D341Med (cell line): ENCODE results near the gene RPTOR.
"Not testable (repeated sequence)": the region's sequence is repeated elsewhere in the genome, so short reads cannot be mapped to it uniquely, and the experiment has no call there.

Experiments used
- DNase-seq: peaks from one replicate; pipeline ENCODE4 v3.0.0; 2012; ENCODE audit warnings: low spot score

Gene RPTOR

DNA sequence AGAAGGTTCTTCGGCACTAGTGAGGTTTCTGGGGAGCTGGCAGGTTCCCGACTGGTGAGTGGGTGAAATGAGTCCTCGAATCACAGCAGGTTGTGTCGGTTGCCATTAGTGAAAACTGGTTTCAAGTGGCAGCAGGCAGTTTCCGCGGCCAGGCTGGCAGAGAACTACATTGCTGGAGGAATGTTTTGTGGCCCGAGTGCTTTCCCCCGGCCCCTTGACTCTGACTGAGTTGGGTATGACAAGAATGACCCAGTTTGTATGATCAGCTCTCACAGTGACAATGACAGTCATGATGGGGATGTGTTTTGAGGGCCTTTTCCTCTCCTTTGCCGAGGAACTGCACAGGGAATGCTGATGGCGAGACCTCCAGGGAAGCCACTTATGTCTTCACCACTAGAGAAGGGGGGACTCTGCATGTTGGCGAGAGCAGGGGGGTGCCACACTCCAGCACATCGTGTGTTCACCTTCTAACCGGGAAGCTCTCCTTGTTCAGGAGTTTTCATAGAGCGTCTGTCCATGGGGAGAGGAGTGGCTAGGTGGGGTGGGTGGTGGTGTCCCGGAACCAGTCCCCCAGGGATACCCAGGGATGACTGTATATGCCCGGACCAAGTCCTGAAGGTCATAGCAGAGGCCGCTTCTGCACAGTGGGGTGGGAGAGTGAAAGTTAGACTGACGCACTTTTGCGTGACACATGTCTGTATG lies 241.0 kb downstream of the RPTOR start:
- no peak for DNase-seq

DNA sequence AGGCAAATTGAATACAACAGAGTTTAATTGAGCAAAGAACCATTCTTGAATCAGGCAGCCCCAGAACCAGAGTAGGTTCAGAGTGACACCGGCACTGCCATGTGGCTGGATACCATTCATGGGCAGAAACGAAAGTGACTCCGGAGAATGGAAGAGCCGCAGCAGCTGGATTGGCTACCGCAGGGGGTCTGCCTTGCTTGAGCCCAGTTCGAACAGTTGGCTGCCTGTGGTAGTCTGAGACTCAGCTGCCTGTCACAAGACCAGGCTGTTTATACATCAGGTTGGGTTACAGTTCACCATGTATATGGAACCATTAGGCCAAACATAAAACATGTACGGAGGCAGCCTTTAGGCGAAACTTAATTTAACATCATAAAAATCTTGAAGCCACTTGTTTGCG lies 241.8 kb downstream of the RPTOR start:
- no peak for DNase-seq

DNA sequence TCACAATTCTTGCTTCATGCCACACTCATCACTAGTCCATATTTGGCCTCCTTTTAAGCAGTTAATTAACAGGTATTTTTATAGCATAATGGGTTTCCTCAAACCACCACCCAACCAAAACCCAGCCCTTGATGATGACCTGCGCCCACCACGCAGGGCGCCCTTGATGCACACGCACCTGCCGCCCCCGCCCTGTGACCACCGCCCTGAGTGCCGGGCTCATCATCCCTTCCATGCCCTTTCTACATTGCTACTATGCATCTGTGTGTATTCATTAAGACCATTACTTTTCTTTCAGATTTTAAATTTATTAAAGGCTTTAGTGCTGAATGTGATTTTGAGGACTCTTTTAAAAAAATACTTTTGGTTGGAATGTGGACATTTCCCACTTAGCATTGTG lies 242.2 kb downstream of the RPTOR start:
- no peak for DNase-seq

DNA sequence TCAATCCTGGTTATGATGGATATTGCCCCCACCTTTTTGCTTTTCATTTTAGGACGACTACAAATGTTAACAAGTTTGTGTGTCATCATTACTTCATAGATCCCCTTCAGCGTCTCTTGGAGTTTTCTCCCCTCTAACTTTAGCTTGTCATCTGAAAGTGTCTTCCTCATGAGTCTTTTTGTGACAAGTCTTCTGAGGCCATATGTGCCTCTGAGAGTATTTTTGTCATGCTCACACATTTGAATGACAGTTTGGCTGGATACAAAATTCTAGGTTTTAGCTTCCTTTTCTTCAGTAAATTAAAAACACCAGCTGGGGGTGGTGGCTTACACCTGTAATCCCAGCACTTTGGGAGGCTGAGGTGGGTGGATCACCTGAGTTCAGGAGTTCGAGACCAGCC lies 243.2 kb downstream of the RPTOR start:
- no peak for DNase-seq

DNA sequence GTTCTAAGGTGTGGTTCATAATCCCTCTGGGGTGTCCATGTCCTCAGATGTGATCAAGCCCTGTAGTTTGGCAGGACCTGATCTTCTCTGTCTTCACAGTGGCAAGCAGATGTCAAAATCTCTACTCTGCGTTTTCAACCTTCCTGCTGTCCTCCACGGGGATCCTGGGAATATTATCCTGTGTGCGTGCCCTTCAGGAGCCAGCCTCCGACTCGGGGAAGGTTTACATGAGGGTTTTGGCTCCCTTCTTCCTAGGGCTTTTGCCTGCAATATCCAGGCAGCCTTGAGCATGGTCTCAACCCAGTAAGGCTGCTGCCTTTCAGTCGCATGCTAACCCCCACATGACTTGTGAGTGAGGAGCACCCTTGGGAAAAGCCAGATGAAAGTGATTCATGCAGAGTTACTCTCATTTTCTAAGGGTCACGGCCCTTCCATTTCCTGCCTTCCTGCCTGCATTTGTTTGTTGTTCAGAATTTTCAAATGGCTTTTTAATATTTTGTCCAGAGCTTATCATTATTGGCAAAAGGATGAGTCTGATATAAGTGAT lies 244.8 kb downstream of the RPTOR start:
- no peak for DNase-seq

DNA sequence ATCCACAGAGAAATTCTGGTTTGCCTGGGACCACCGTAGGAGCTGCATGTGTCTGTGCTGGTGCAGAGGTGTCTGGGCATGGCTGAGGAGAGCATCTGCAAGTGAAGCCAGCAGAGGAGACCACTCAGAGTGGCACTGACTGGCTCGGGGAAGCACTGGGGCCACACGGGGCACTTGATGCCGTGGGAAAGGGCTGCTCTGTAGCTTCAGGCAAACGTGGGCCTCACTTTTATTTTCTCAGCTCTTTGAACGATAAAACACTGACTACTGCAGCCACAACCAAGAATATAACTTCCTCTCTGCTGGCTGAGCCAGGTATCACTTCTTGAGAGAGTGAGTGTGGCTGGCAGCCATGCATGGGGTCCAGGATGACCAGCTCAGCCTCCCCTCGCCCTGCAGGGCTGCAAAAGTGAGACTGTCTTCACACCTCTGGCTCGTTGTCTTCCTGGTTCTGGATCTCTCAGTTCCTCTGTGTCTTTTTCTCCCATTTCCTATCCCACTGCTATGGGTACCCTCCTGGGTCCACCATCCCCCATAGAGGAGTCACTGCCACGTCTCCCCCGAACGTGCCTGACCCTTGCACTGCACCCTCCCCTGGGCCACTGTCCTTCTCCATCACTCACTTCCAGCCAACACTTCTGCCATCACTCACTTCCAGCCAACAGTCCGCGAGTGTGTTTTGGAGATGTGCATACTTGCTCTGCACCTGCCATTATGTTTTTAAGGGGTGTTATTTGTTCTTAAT lies 245.6 kb downstream of the RPTOR start:
- no peak for DNase-seq

DNA sequence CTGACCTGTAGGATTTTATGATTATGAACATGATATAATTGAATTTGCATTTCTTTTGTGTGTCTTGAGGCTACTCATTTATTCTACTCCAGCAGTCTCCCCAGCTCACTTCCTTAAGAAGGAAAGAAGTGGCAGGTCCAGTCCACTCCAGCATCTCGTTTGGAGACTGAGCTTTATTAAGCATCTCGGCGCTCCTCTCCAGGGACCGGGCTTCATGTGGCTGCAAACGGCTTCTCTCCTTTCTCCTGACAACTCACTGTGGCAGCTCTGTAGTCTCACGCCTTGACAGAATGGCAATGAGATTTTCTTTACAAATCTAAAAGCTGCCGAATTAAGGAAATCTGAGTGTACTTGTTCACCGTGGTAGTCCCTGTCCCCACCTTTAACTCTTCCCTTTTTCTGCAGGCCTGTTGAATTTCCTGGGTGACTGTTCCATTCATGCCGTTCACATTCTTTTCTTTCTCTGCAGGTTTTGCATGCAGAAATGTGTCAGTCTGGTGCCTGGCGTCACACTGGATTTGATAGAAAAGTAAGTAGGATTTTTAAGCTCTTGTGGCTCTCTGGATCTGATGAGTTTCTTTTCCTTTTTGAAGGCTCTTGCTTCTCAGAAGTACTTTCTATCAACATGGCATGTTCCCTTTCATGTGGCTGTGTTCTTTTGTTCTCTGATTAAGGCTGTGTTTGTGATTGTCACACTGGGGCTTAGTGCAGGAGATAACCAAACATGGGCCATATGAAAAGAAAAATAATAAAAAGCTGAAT lies 246.5 kb downstream of the RPTOR start:
- no peak for DNase-seq

DNA sequence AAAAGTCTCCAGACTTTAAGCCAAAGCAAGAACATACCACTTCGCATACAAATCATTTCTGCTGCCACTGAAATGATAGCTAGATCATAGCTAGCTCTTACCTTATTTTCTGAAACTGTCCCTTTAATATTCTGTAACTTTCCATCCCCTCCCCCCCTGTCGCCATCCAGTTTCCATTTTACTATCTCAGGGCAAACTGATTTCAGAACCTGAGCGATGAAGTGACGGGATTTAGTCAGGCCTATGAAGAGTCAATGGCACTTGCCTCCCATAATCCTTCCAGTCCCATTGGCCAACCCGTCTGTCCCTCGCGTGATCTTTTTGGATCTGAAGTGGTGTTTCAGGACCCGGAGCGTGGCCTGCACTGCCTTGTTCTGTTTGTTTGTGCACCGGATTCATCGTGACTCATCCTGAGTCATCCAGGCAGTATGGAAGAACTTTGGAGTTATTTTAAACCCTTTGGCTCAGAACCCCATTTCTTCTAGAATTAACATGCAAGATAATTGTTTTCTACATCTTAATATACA lies 247.2 kb downstream of the RPTOR start:
- DNase-seq = no peak

DNA sequence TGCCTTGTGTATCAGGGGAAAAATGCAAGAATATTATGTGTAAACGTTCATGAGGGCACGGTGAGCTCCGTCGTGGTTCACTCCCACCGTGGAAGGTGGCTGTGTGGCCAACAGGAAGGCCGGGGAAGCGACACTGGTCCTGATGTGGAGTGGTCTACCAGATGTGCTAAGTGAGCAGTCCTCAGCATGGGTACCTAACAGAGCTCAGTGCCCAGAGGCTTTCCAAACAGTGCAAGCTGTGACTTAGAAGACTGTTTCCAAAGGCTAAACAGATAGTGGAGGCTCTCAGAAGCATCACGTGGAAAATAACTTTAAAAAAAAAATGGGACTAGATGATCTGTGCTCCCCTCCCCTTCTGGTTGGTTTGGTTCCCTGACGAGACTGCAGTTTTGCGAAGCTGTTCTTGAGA lies 247.7 kb downstream of the RPTOR start:
- DNase-seq = no peak

DNA sequence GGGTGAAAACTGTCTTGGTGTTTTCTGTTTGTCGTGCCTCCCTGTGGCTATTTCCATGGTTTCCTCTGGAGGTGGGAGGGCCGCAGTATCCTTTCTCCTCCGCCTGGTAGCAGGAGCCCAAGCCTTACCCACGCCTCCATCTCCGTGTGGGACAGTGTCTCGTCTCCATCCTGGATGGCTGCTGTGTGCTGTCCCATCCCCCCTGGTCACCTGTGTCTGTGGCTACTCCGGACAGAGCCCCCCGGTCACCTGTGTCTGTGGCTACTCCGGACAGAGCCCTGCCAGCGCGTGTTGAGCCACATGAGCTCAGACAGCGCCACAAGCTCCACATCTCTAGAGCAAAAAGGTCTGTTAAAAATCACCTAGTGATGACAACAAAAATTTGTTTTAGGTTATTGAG lies 248.8 kb downstream of the RPTOR start:
- DNase-seq = no peak

DNA sequence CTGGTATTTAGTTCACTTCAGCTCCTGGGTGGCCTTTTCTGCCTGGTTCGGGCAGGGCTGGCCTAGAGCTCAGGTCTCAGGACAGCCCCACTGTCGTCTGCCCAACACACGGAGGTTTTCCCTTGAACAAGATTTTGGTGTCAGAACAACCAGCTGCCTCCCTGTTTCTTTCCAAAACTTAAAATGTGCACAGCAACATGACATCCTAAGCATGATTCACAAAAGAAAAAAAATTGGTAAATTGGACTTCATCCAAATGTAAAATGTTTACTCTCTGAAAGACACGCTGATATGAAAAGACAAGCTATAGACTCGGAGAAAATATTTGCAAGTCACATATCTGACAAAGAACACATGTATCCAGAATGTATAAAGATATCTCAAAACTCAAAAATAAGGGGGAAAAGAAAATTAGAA lies 249.2 kb downstream of the RPTOR start:
- DNase-seq = no peak

DNA sequence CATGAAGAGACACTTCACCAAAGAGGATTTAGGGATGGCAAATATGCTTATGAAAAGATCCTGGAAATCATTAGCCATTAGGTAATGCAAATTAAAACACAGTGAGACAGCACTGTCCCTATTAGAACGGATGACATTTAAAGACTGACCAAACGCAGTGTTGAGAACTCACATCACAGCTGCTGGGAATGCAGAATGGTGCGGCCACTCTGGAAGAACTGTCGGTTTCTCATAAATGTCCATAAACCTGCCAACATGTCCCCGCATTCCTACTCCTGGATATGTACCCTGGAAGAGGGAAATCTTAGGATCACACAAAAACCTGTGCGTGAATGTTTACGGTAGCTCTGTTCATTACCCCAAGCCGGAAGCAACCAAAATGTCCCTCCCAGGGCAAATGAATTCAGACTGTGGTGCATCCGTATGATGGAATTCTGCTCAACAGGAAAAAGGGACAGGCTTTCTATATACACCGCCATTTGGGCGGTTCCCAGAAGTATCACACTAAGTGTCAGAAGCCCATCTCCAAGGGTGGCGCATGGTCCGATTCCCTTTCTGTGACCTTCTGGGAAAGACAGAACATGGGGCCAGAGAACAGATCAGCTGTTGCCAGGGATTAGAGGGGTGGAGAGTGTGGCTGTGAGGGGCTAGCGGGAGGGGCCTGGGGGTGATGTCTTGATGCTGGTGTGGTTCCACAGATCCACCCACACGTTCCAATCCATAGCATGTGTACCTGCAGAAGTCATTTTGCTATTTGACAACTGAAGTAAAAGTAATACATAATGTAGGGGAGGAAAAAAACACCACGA lies 249.8 kb downstream of the RPTOR start:
- DNase-seq = no peak

DNA sequence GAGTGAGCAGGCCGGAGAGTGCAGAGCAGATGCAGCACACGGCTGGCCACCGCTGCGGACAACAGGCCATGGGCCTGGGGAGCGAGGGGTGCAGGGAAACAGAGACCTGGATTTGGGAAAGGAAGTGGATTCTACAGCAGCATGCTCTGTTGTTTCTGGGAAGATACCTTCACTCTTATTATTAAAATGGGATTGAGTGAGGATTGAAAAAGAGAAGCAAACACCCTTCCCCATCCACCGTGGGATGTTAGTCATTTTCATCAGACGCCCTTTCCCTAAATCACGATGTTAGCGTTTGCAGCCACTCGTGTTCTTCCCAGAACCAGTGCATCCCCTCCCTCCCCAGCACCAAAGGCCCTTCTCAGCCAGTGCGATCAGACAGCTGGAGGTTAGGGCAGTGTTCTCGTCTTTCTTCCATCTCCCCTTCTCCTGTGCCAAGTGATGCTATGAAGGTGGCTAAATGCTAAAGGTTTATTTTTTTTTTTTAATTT lies 250.5 kb downstream of the RPTOR start:
- no peak for DNase-seq

DNA sequence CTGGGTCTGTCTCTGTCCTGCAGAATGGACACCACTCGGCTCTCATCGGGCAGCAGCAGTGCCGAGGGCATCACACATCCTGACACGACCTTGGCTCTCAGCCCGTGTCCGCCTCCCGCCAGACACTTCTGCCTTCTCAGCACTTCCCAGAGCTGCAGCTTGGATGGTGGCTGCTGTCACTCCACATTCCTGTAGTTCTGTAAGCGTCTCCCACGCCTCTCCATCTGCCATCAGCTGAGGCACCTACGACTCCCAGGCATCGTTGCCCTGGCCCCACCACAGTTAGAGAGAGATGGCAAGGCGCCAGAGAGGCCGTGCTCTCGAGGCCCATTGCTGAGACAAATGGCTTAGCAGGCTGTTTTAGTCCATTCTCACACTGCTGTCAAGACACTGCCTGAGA lies 251.1 kb downstream of the RPTOR start:
- DNase-seq = no peak

DNA sequence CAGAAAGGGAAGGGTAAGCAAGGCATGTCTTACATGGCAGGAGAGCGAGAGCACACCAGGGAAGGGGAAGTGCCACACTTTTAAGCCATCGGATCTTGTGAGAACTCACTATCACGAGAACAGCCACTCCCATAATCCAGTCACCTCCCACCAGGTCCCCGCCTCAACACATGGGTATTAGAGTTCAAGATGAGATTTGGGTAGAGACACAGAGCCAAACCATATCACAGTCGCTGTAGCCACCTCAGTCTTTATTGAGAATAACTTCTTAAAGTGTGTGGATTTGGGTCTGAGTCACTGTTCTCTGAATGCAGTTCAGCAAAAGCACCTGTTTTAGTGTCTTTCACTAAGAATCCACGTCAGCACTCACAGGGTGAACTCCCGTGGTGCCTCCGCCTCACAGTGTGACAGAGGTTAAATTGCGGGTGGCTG lies 251.8 kb downstream of the RPTOR start:
- DNase-seq = no peak

DNA sequence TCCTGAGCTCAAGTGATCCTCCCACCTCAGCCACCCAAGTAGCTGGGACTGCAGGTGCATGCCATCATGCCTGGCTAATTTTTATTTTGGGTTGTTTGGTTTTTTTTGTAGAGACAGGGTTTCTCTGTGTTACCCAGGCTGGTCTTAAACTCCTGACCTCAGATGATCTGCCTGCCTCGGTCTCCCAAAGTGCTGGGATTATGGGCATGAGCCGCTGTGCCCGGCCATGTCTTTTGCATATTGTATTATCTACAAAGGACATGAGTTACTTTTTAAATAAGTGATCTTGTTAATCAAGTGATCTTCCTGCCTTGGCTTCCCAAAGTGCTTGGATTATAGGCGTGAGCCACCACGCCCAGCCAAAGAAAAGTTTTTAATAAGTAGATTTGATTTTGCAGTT lies 252.6 kb downstream of the RPTOR start:
- not testable (repeated sequence) for DNase-seq

DNA sequence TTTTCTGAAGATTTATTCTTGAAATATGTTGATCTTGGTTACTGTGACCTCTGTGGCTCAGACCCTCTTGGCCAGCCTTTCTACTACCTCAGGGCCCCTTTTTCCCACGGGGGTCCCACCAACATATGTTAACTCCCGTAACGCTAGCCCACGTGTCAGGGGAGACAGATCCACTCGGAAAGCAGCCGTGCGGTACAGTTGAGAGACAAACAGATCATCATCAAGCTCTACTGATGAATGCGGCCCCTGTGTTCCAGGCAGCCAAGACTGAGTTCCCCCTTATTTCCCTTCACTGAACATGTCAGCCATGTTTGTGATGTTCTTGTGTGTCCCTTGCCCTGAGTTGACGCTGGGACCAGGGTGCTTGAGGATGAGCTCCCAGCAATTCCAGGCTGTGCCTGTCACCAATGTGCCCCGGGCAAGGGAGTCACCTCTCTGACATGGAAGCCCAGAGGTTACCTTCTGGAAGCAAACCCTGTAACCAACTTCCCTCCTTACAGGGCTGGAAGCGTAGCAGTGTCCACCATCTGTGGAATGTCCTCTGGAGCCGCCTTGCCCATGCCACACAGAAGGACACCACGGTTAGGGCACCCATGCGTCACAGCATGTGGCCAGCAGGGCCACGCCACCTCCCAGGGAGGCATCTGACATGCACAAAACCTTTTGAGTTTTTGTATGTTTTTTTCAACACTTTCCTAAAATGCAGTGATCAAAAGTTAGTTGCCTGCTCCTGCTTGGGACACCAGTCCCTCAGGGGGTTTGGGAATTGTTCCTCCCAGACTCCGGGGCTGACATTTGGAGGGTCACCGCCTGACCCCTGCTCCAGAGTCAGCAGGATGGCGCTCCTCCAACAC lies 253.3 kb downstream of the RPTOR start:
- DNase-seq = no peak

DNA sequence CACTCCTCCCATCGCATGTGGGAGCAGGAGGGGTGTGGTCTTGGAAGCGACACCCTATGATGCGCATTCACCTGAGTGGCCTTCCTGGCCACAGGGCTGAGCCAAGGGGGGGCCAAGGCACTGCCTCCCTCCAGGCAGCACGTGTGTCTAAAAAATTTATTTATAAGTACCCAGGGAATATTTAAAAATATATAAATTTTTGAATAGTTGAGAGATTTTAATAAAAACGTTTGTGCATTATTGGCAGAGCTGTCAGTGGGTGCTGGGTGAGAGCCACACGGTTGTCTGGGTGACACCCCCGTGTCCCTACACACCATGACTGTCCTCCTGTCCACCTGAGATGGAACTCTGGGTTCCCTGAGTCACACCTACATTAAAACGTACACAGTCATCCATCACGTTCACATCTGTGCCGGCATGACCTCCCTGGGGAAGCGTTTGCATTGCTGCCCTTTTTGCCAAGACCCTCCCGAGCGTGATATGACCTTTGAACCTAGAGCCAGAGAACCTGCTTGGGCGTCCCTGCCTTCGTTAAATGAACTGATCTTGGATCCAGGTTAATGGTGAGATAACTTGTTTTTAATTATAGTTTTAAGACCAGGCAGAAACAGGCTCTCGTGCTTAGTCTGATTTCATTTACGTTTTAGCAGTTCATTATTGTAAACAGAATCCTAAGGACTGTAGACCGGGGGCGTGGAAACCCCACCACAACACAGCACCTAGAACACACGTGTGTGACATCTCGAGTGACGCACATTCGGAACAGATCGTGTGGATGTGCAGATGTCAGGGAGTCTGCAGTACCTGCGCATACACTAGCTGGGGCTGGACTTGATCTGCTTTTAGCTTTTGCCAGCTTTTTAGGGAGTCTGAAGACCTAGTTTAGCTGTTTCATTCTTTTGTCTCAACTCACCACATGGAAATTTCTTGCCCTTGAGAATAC lies 254.2 kb downstream of the RPTOR start:
- no peak for DNase-seq
